HFF-Myc (cell line): Measurements from ENCODE around the gene ME3.

Source experiments
- DNase-seq: peaks from one replicate; pipeline ENCODE4 v3.0.0-alpha.2; 2011; ENCODE audit warnings: low read depth; ENCODE audit errors: extremely low read depth
- H3K4me3 ChIP-seq: replicated peaks from 2 replicates; pipeline ENCODE4 v1.5.1; 2011; ENCODE audit warnings: low read depth, mild to moderate bottlenecking, control low read depth, low read length
- CTCF ChIP-seq: IDR thresholded peaks from 2 replicates; pipeline ENCODE4 v1.5.1; 2012; ENCODE audit warnings: mild to moderate bottlenecking, low read depth, low read length, control low read depth; ENCODE audit errors: missing control alignments

Gene ME3

GRCh38 chr11:86559311-86559945, 113.0 kb downstream of the ME3 start:
- no peak for TF ChIP-seq CTCF
- no peak for DNase-seq
- H3K4me3 ChIP-seq, result no peak overlapping the region

- no peak overlapping the region for H3K4me3 ChIP-seq
- DNase-seq, result no peak
- TF ChIP-seq CTCF, result no peak
Measured at GRCh38 chr11:86558841-86559240, 113.6 kb downstream of the ME3 start.

- TF ChIP-seq CTCF, result no peak
- no peak for DNase-seq
- H3K4me3 ChIP-seq, result no peak overlapping the region
Measured at GRCh38 chr11:86558207-86558606, 114.2 kb downstream of the ME3 start.

GRCh38 chr11:86555866-86556265, 116.5 kb downstream of the ME3 start:
- no peak for TF ChIP-seq CTCF
- no peak overlapping the region for H3K4me3 ChIP-seq
- no peak for DNase-seq

DNA sequence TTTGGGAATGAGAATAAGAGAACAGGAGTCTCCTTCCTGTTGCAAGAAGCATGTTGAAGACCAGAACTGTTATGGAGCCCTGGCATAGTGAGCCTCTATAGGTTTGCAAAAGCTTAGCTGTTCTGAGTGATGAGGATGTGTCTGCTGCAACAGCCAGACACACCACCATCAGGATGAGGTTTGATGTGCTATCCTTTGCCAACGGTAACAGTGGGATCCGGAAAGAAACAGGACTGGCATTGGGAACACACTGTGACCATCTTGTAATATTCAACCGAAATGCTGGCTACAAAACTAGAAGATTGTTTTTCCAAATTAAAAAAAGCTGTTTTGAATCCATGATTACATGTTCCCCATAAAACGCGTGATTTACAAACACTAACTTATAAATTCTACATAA, 117.0 kb downstream of the ME3 start:
- no peak for DNase-seq
- no peak for TF ChIP-seq CTCF
- H3K4me3 ChIP-seq, result no peak overlapping the region

DNA sequence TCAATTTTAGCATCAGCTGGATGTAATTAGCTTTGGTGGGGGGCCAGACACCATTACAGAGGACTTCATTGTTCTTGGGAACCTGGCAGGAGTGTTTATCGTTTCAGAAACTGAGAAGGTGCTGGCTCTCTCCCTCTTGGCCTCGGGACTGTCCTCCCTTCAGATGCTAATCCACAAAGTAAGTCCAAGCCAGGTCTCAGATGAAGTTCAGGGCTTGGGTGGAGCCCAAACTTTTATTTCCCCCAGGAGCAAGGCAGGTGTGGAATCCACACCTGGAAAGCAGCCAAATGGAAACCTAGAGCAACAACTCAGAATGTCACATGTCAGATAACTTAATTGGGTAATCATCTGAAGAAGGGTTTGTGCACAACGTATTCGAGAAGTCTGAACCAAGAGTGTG, 119.2 kb downstream of the ME3 start:
- H3K4me3 ChIP-seq, result no peak overlapping the region
- DNase-seq, result no peak
- no peak for TF ChIP-seq CTCF
